GM19463 (cell line): ENCODE data around the gene LGALSL.

Experiments used
- ATAC-seq: cut with Tn5 transposase; IDR thresholded peaks from one replicate; pipeline ENCODE4 v1.9.1; 2021; ENCODE audit warnings: mild to moderate bottlenecking, moderate library complexity; ENCODE audit not compliant: unreplicated experiment

Gene LGALSL

DNA sequence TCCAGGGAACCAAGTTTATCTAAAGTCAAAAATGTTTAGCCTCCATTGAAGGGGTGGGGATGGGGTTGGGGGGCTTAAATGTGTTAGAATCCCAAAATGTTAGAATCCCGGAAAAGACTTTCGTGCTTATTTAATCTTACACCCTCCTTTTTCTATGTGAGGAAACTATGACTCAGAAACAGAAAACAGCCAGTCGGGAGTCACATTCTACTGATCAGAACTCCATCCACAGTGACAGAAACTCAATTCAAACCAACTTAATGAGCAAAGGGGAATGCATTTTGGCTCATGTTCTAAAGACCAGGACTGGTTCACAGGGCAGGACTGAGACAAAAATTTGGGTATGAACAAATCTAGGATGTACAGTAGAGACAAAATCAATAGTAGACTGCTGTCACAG is 38.3 kb downstream of the LGALSL start:
- ATAC-seq = no peak

DNA sequence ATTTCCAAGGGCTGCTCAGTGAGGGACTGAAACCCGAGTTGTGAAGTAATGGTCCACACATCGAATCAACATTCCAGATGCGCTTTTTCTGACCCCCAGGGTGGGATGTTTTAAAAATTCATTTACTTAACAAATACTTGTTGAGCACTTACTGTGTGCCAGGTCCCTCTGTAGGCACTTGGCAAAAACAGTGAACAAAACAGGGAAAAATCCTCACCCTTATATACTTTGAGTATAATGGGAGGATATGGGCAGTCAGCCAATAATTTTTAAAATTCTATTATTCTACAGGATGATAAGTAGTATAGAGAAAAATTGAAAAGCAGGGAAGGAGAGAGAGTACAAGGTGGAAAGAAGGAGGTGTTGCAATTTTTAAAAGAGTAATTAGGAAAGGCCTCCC is 38.9 kb downstream of the LGALSL start:
- ATAC-seq = no peak

GRCh38 chr2:64493788-64494187 is 39.8 kb downstream of the LGALSL start:
- ATAC-seq = no peak

GRCh38 chr2:64498438-64498837 is 44.5 kb downstream of the LGALSL start:
- no peak for ATAC-seq

- ATAC-seq = no peak
These were observed 46.6 kb downstream of the LGALSL start for GRCh38 chr2:64500549-64500948.

GRCh38 chr2:64501946-64502345 is 48.0 kb downstream of the LGALSL start:
- ATAC-seq = no peak

GRCh38 chr2:64502860-64503259 is 48.9 kb downstream of the LGALSL start:
- ATAC-seq = no peak

GRCh38 chr2:64504774-64505720 is 51.1 kb downstream of the LGALSL start:
- ATAC-seq = no peak

- no peak for ATAC-seq
These were observed 52.7 kb downstream of the LGALSL start for GRCh38 chr2:64506686-64507085.
